HG03571 (cell line): ENCODE measurements around the gene MBL2.

Experiments used
- ATAC-seq: cut with Tn5 transposase; IDR thresholded peaks from one replicate; pipeline ENCODE4 v1.9.1; 2021; ENCODE audit not compliant: unreplicated experiment

The MBL2 gene

GRCh38 chr10:52740913-52741675, 31.5 kb downstream of the MBL2 start:
- peak; percentile 78 for ATAC-seq

DNA sequence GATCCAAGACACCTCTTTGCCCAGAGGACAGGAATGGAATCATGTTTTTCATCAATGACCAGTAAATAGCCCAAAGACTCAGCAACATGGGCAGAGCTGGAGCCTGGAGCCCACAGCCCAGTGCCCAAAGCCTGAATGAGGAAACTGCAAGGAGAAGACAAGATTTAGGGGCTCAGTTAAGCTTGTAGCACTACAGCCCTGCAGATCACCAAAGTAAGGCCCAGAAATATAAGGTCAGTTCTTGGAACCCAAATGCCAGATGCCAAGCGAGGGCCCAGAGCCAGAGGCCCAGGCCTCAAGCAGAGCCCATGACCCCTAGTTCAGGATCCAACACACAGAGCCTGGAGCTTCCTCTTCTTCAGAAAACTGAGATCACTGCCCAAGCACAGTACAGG, 32.4 kb downstream of the MBL2 start:
- ATAC-seq = no peak

- no peak for ATAC-seq
These were observed 33.0 kb downstream of the MBL2 start for GRCh38 chr10:52739380-52740154.

- no peak for ATAC-seq
These were observed 33.6 kb downstream of the MBL2 start for GRCh38 chr10:52738951-52739350.

DNA sequence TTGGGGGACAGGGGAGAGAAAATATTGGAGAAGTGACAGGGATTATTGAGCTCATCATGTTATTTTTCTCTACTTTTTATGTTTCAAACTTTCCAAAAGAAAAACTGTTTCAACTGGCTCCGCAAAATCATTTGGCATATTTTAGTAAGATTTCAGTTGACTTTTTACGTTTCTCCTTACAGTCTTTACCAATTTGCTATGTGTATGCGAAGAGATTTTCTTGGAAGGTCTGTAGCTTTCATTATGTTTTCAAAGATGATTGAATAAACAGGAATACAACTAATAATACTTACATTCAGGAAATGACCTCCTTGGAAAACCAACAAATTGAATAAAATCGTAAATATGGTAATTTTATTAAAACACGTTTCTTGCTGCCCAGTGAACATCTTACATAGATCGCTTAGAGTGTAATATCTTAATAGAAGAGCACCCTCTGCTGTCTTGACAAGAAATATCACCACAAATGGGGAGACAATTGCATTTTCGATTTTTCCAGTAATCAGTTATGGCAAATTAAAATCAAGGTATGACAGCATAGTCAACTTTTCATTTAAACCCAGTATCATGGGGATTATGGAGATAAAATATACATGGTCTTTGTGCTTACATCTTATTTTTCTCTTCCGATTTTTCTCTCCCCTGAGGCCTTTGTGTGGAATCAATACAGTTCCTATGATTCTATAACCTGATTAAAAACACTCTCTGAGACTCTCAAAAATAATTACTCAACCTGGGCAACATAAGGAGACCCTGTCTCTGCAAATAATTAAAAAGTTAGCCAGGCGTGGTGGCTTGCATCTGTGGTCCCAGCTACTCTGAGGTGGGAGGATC, 43.1 kb downstream of the MBL2 start:
- ATAC-seq = no peak

DNA sequence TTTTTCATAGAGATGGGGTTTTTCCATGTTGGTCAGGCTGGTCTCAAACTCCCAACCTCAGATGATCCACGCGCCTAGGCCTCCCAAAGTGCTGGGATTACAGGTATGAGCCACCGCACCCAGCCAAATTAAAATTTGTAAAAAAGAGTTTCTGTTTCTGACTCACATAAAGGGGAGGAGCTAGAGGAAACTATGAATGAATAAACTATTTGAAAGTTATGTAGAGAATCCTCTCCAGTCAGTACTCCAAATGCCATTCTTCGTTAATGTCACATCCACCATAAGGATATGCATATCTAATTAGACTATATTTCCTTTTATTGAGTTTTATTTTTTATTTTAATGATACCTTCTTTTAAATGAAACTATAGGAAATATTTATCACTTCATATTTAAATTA, 52.6 kb downstream of the MBL2 start:
- no peak for ATAC-seq
